Cortex of kidney (tissue), 1 donor: ENCODE results near the gene KRT16.
"Not testable (repeated sequence)": the region's sequence is repeated elsewhere in the genome, so short reads cannot be mapped to it uniquely, and the experiment has no call there.

Experiments used
- DNase-seq: peaks from one replicate; lab custom pipeline; 2025; lab: John Stamatoyannopoulos, UW

The KRT16 gene

GRCh38 chr17:41583137-41584127 is 29.1 kb downstream of the KRT16 start:
- DNase-seq, result no peak

GRCh38 chr17:41582061-41582968 is 30.3 kb downstream of the KRT16 start:
- not testable (repeated sequence) for DNase-seq

- DNase-seq, result no peak
Observed at GRCh38 chr17:41581366-41582060, 31.1 kb downstream of the KRT16 start.

GRCh38 chr17:41580687-41581365 is 31.7 kb downstream of the KRT16 start:
- DNase-seq, result no peak

- no peak for DNase-seq
Observed at GRCh38 chr17:41580244-41580575, 32.4 kb downstream of the KRT16 start.

- no peak for DNase-seq
Observed at GRCh38 chr17:41579484-41580243, 32.9 kb downstream of the KRT16 start.

GRCh38 chr17:41578971-41579370 is 33.6 kb downstream of the KRT16 start:
- no peak for DNase-seq

- no peak for DNase-seq
Observed at GRCh38 chr17:41578538-41578937, 34.0 kb downstream of the KRT16 start.

- DNase-seq, result not testable (repeated sequence)
Observed at GRCh38 chr17:41576740-41577139, 35.8 kb downstream of the KRT16 start.

GRCh38 chr17:41575336-41575735 is 37.2 kb downstream of the KRT16 start:
- no peak for DNase-seq

- no peak for DNase-seq
Observed at GRCh38 chr17:41571561-41572434, 40.8 kb downstream of the KRT16 start, which contains the start of gene KRT9. Gene KRT9 (minus strand): TSS chr17:41572059. CDS start chr17:41571992, 67 bp downstream.

GRCh38 chr17:41567317-41567716 is 45.2 kb downstream of the KRT16 start:
- no peak for DNase-seq

- DNase-seq, result no peak
Observed at GRCh38 chr17:41565338-41565737, 47.2 kb downstream of the KRT16 start.

- no peak for DNase-seq
Observed at GRCh38 chr17:41563607-41564170, 48.9 kb downstream of the KRT16 start.

- DNase-seq, result no peak
Observed at GRCh38 chr17:41561554-41561953, 51.0 kb downstream of the KRT16 start.
